Activated CD8-positive, alpha-beta memory T cell treated with anti-CD3 and anti-CD28 coated beads for 36 hours (primary cell): ENCODE measurements around the gene DHX8. TPM values are rescaled to one million over a fixed set of nuclear protein-coding genes. Genes with fewer than 3 reads are reported as not detected.

ENCODE experiments used
- CTCF ChIA-PET: fragments of 350-600 bp; sonication (Branson Sonifier 250); formaldehyde crosslinking; loops from one replicate; lab custom pipeline; 2021; ENCODE audit warnings: antibody characterized with exemption; lab: Charles Lee
- POLR2A ChIA-PET: fragments of 350-600 bp; sonication (Branson Sonifier 250); formaldehyde crosslinking; loops from one replicate; lab custom pipeline; 2021; ENCODE audit warnings: antibody characterized with exemption; lab: Charles Lee
- total RNA-seq, 2 experiments: library from RNA; stranded (reverse); gene quantifications; one replicate each; pipeline ENCODE4 v1.2.3, GENCODE V29; 2021

Gene DHX8
- total RNA-seq, 2 experiments from 2014 or later = 53.6 to 55.4 TPM

DNA sequence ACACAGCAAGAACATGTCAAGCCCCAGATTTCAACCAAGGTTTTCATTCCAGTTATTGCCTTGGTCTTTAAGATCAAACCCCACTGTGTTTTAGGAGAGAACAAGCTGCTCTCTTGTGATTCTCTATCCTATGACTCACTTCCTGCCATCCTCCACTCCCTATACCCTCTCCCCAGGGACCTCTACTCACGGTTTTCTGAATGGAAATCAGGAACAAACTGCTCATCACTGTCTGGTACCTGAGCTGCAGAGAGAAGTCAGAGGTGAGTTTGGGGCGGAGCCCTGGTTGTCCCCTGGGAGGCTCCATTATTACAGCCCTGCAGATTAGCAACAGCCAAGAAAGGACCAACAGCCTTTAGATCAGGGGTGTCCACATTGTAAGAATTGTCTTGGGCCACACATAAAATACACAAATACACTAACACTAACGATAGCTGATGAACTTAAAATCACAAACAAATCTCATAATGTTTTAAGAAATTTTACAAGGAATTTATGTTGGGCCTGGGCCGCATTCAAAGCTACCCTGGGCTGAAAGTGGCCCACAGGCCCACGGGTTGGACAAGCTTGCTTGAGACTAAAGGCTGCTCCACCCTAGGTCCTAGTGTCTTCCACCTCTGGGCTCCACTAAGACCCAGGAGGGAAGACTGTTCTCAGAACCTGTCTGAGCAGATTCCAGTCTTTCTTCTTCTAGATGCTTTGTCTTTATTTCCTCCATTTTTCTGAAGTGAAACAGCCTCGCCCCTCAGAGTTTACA, 52.6 kb downstream of the DHX8 start:
- ChIA-PET POLR2A (interaction anchor here (0.6 kb wide), 1 partner anchor 9 kb away, joined by 4 read pairs; no protein-coding TSS in a partner anchor), CTCF (no interaction called here)

DNA sequence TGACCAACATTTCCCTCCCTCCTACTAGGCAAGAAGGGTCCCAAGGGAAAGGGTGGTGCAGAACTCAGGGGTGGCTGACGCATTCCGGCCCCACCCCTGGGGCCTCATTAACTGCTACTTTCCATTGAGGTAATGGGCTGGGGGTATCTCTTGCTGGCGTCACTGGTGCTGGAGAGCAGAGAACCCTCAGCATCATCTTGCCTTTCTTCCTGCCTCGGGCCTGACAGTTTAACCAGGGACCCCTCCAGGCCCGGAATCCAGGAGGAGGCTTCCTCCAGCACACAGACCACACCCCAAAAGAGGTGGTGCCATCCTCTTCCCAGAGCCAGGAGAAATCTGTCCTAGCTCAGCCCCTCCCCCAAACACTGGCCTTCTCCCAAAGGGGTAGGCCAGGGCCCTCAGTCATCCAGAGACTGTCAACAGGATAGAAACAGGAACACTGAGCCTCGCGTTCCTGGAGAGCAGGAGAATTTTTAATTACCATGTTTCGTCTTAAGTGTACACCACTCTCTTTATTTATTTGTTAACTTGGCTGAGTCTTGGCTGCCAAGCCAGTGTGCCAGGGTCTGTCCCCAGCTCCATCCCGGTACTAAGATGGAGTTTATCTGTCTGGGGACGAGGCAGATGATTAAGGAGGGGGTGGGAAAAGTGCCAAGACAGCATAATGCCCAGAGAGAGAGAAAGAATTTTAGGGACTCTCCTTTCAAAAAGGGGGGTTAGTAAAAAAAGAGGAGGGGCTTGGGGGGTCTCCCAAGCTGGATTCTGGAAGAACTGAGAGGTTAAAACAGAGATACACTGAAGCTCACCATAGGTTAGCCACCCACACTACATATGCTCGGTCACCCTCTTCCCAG, 57.3 kb downstream of the DHX8 start:
- CTCF ChIA-PET = no interaction called here
- POLR2A ChIA-PET = no interaction called here

DNA sequence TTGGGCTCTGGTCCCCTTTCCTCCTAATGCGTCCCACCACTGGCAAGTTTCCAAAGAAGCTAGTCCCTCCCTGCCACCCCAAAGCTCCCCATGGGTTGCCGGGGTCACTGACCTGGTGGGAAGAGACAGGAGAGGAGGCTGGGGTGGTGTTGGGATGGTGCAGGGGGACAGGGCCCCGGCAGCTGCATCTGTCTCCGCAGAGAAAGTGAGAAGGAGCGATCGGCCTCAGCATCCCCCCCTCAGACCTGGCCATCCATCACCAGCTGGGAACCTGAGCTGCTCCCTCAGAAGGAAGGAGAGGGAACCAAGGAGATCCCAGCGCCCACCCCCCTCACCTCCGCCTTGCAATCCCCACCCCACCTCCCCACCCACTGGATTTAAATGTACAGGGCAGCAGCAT, 59.1 kb downstream of the DHX8 start:
- CTCF ChIA-PET = no interaction called here
- POLR2A ChIA-PET = no interaction called here

GRCh38 chr17:43543300-43543699, 59.5 kb downstream of the DHX8 start:
- CTCF ChIA-PET = no interaction called here
- POLR2A ChIA-PET = no interaction called here

- ChIA-PET POLR2A (no interaction called here), CTCF (no interaction called here)
Observed at GRCh38 chr17:43543771-43544575, 60.2 kb downstream of the DHX8 start.

- CTCF ChIA-PET = no interaction called here
- POLR2A ChIA-PET = interaction anchor here (0.5 to 0.6 kb wide), 3 partner anchors 9 to 1560 kb away, joined by 3 to 4 read pairs (median 4); no protein-coding TSS in a partner anchor
Observed at GRCh38 chr17:43545383-43545632, 61.5 kb downstream of the DHX8 start.

GRCh38 chr17:43546319-43547188, 62.8 kb downstream of the DHX8 start, which contains the start of gene ETV4:
Gene ETV4 (minus strand): TSS chr17:43546340. CDS start chr17:43545617, 723 bp downstream.
- ChIA-PET CTCF (interaction anchor here (1.4 to 2.3 kb wide), 3 partner anchors 63 to 397 kb away, joined by 3 to 16 read pairs (median 3); partner anchors contain the start of genes ARL4D and DHX8), POLR2A (interaction anchor here (0.6 kb wide), 1 partner anchor 675 kb away, joined by 3 read pairs; no protein-coding TSS in a partner anchor)

- ChIA-PET POLR2A (interaction anchor here (0.6 kb wide), 1 partner anchor 675 kb away, joined by 3 read pairs; no protein-coding TSS in a partner anchor), CTCF (interaction anchor here (1.4 to 2.3 kb wide), 3 partner anchors 64 to 396 kb away, joined by 3 to 16 read pairs (median 3); partner anchors contain the start of genes ARL4D and DHX8)
Observed at GRCh38 chr17:43547189-43547550, 63.4 kb downstream of the DHX8 start.

- ChIA-PET CTCF (interaction anchor here (0.7 to 2.3 kb wide), 3 partner anchors 28 to 64 kb away, joined by 3 to 16 read pairs (median 3); partner anchors contain the start of gene DHX8), POLR2A (no interaction called here)
Observed at GRCh38 chr17:43547659-43548256, 64.0 kb downstream of the DHX8 start.

GRCh38 chr17:43548689-43549379, 65.1 kb downstream of the DHX8 start:
- POLR2A ChIA-PET = no interaction called here

DNA sequence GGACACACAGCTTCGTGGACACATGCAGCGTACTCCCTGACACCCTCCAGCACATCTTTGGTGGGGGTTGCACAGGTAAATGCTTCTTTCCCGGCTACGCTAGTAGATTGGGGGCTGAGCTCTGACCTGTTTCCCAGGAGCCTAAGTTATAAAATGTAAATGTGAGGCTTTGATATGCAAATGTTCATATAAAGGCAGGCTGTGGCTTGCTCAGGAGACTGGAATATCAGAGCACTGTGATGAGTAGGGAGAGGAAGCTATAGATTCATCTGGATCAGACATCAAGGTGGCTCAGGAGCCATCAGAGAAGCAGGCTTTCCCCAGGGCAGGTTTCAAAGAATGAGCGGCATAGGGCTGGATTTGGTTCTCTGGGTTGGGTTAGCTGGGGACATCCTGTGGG, 65.7 kb downstream of the DHX8 start:
- POLR2A ChIA-PET = no interaction called here
- CTCF ChIA-PET = no interaction called here

More at GRCh38 chr17:43548689-43549379, 65.1 kb downstream of the DHX8 start:
- CTCF ChIA-PET = interaction anchor here (0.7 to 2.3 kb wide), 4 partner anchors 9 to 65 kb away, joined by 3 to 16 read pairs (median 4); partner anchors contain the start of gene DHX8

- CTCF ChIA-PET = no interaction called here
- POLR2A ChIA-PET = no interaction called here
Observed at GRCh38 chr17:43550754-43551153, 67.0 kb downstream of the DHX8 start.

DNA sequence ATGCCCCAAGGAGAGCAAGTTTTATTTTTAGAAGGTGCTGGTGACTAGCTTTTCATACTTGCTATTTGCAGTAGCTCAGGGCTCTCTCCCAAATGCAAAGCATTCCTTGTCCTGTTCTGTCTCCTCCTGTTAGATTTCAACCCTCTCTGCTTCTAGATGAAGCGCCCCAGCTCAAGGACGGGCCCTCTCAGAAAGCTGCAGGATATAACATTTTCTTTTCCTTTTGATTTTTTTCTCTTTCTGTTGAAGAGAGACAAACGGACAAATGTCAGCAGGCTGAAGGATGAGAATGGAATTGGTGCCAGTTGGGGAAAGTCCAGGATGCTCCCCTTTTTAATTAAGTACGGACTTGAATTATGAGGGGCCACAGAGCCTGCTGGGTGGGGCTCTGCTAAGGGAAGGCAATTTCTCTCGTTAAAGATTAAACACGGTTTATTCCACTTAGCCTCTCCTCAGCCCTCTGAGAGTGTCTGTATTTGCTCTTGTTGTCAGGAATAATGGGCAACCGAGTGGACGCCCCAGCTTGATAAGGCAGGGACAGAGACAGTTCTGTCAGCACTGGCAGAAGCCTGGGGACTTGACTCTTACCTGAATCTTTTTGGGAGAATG, 68.6 kb downstream of the DHX8 start:
- POLR2A ChIA-PET = interaction anchor here (0.5 kb wide), 1 partner anchor 19 kb away, joined by 3 read pairs; no protein-coding TSS in a partner anchor
- CTCF ChIA-PET = no interaction called here

- ChIA-PET CTCF (no interaction called here), POLR2A (interaction anchor here (0.6 kb wide), 1 partner anchor 311 kb away, joined by 3 read pairs; no protein-coding TSS in a partner anchor)
Observed at GRCh38 chr17:43553573-43553972, 69.8 kb downstream of the DHX8 start.

- ChIA-PET CTCF (no interaction called here), POLR2A (no interaction called here)
Observed at GRCh38 chr17:43554857-43555256, 71.1 kb downstream of the DHX8 start.

DNA sequence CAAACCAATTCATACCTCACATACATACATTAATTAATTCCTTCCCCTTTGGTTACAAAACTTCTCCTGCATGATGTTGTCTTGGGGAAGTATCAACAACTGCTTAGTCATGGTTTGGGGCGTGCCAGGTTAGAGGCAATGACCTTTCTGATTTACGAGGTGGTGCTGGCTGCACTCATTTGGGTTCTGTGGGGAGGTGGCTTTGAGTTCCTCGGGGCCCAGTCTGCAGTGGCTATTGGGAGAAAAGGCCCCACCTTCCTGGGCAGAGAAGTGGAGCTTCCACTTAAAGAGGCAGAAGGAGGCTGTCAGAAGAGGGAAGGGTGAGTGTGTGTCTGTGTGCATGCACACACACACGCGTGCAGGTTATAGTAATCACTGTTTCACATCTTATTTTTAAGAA, 72.5 kb downstream of the DHX8 start:
- ChIA-PET POLR2A (no interaction called here), CTCF (no interaction called here)

GRCh38 chr17:43558805-43559160, 75.0 kb downstream of the DHX8 start:
- CTCF ChIA-PET = interaction anchor here (0.5 kb wide), 1 partner anchor 119 kb away, joined by 5 read pairs; no protein-coding TSS in a partner anchor
- POLR2A ChIA-PET = no interaction called here
